ENCODE measurements around the gene LFNG.
A peak's percentile ranks its signal among the peaks of the same experiment; 100 is the strongest.

Gene LFNG

GRCh38 chr7:2517678-2518507 is 1.7 kb upstream of the LFNG start:
- DNase-seq (ENCODE audit: low read depth in 2 of 2): no peak

DNA sequence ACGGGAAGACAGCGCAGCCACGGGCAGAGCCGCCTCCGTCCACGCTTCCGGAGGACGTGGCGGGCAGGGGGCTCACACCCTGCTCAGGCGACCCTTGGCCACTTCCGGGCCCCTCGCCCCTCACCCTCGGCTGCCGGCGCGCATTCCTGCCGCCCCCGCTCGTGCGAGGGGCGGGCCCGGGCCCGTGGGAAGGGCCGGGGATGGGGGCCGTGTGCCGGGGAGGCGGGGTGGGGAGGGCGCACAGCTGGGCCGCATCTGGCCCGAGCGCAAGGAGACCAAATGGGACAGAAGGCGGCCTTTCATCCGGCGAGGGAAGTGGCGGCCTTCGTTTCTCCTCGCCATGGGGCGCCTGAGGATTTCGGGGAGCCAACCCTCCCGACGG is 846 bp upstream of the LFNG start:
- DNase-seq (ENCODE audit: low read depth in 2 of 2): no peak

- no peak for DNase-seq (ENCODE audit: low read depth in 2 of 2)
Observed at GRCh38 chr7:2520131-2520760, 672 bp downstream of the LFNG start.

DNA sequence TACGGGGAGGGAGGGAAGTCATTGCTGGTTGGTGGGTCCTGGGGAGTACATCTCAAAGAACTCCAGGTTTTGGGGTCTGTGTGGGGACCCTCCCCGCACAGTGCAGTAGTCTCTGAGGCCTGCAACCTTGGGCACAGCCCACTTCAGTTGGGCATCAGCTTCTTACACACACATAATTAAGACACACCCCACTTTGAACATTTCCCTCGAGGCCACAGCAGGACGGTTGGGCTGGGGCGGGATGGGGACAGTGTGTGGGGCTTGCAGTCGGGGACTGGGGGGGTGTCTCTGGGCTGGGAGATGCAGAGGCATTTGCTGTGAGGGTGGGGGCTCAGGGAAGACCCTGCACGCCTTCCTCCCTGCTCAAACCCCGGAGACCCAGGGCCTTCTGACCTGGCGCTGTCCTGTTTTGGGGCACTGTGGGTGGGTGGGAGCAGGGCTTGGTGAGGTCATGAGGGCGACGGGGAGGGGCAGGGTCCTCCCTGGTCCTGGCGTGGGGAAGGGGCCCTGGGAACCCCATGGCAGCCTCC is 1.3 kb downstream of the LFNG start:
- no peak for DNase-seq (ENCODE audit: low read depth in 2 of 2)

DNA sequence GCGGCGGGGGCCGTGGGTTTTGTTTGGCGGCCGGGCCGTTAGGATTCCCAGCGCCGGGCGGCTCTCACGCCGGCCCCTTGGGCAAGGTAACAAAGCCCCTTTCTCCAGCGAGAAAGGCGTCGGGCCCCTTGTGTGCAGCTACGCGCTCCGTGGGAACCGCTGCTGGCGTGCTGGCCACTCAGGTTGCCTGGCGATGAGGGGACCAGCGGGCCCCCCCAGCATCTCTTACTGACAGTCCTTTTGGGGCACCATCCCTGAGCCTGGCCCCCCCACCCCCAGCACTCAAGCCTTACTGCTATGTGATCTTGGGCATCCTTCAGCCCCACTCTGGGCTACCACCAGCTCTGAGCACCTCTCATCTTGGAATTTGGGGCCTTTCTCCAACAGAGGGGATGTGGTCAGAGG is 1.8 kb downstream of the LFNG start:
- DNase-seq (ENCODE audit: low read depth in 2 of 2): no peak

DNA sequence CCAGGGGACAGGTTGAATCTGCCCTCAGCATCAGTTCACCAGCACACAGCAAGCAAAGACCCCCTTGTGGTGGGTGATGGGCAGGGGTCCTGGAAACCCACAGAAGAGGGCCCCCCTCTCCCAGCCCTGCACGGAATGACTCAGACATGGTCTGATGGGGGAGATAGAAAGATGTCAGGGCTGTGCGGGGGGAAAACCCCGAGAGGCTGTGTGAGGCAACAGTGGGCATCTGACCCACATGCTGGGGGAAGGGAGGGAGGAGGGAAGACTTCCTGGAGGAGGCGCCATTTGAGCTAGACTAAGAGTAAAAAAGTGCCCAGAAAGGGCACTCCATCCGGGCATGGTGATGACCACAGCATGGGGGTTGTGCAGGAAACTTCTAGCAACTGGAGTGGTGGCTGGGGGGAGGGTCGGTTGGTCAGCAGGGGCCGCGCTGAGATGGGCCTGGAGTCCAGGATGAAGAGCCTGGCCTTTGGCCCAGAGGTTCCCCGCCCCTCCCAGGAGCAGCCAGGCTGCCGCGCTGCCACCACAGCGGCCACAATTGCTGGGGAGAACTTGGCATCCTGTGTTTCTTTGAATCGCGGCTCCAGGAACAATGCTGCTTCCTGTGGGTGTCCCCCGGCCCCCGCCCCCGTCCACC is 2.5 kb downstream of the LFNG start:
- peak in 1 of 2 donors; percentile 64 for DNase-seq (ENCODE audit: low read depth in 2 of 2)

DNA sequence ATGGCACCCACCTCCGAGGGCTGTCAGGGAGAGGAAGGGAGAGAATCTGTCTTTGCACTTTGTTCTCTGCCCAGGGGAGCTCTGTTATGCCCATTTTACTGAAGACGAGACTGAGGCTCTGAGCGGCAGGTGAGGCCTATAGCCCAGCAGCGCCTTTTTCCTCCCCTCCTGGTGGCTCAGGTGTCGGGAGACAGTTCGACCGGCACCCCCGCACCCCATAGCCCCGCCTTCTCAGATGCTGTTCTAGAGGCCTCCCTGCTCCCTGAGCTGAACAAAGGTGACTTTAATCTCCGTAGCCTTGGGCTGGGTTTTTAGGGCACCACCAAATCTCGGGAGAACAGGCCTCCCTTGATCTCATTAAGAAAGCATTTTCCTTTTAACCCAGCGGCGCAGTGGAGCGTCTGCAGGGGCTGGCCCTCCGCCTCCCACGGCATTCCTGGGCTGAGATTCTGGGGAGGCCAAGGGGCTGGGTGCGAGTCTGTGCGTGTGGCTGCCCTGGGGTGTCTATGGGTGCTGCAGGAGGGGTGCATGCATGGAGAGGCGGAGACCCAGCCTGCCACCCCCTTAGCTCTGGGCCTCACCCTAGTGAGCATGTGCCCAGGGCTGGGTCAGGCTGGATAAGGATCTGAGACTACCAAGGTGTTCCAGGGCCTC is 3.3 kb downstream of the LFNG start:
- no peak for DNase-seq (ENCODE audit: low read depth in 2 of 2)

GRCh38 chr7:2523461-2523936 is 3.9 kb downstream of the LFNG start:
- no peak for DNase-seq (ENCODE audit: low read depth in 2 of 2)

GRCh38 chr7:2523941-2524807 is 4.6 kb downstream of the LFNG start:
- no peak for DNase-seq (ENCODE audit: low read depth in 2 of 2)

DNA sequence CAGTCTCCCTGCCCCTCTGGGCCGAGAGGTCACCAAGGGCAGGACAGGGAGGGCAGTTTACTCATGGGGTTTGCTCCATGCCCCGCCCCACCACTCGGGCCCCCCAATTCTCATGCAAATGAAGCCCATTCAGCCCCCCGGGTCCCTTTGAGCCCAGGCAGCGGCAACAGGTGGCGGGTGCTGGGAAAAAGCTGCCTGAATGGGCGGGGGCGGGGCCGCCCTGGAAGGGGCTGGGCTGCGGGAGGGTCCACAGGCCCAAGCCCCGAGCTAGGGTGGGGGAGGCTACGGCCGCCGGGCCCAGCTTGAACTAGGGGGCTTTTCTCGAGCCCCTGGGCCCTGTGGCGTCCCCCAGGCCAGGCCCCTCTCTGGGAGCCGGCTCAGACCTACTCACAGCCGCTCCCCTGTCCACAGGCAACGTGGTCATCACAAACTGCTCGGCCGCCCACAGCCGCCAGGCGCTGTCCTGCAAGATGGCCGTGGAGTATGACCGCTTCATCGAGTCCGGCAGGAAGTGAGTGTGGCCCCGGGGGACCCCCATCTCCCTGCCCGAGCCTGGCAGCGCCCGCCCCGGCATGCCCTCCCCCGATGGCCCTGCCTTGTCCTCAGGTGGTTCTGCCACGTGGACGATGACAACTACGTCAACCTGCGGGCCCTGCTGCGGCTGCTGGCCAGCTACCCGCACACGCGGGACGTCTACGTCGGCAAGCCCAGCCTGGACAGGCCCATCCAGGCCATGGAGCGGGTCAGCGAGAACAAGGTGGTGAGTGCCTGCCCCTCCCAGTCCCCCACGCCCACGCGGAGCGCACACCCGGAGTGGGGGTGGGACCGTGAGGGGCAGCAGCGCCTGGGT is 5.5 kb downstream of the LFNG start:
- DNase-seq (ENCODE audit: low read depth in 2 of 2): no peak

DNA sequence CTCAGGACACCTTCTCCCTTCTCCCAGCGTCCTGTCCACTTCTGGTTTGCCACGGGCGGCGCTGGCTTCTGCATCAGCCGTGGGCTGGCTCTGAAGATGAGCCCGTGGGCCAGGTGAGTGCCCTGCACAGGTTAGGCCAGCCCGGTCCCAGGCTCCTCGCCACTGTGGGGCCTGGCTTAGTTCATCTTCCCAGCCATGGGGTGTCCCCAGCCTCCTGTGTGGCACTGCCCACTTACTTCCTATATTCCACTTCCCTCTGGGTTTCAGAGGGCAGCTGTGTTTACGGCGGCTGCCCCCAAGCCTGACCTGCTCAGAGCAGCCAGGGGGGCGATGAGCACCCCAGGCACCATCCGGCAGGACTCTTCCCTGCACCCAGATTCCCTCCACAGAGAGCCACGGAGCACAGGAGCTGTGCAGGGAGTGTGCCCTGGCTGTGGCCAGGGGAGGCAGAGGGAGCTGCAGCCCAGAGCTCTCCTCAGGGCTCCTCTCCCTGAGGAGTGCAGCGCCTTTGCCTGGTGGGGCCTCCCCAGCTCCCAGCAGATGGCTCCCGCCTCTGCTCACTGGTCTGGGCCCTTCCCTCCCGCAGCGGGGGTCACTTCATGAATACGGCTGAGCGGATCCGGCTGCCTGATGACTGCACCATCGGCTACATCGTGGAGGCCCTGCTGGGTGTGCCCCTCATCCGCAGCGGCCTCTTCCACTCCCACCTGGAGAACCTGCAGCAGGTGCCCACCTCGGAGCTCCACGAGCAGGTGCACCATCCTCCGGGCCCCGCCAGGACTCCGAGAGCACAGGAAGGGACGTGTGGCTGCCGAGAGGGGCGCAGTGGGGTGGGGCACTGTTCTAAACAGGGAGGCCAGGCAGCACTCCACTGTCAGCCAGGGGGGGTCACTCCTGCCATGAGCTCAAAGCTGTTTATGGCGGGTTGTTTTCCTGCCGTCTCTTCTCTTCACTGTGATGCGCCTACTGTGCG is 6.4 kb downstream of the LFNG start:
- no peak for DNase-seq (ENCODE audit: low read depth in 2 of 2)

GRCh38 chr7:2526659-2527504 is 7.3 kb downstream of the LFNG start:
- DNase-seq (ENCODE audit: low read depth in 2 of 2): no peak

DNA sequence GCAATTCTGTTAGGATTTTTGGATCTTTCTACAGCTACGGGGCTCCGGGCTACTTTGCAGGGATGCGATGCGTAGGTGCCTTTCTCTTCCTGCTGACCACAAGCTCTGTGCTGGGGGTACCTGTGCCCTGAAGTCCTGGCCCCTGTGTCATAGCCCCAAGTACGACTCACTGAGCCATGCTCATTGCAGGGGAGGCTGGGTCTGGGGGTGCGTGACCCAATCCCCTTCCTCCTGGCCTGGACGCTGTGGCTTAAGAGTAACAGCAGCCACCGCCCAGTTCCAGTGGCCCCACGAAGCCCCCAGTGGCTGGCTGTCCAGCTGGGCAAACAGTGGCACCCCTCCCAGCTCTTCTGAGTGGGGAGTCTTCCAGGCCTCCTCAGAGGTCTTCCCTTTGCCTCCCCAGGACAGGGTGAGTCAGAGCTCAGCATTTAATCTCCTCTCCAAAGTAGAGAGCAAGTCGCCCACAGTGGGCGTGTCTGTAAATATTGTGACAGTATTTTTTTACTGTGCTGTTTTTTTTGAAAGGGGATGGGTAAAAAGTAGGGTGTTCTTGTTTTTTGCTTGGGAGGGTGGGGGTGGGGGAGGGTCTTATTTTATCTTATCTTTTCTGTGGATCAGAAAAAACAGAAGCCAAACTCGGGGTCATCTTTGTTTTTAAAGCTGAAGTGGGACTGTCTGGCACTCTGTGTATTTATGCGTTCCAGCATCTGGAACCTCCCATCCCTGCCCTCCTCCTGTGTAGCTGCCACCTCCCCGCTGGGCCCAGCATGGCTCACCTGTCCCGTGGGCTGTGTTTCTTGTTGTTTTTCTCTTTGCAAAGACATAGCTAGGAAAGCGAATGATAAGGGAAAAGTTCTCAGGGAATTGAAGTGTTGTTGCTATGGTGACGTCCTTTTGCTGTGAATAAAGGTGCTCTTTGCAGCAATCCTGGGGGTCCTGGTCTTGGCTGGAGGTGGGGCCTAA is 8.2 kb downstream of the LFNG start:
- no peak for DNase-seq (ENCODE audit: low read depth in 2 of 2)

GRCh38 chr7:2528481-2529095 is 9.0 kb downstream of the LFNG start:
- no peak for DNase-seq (ENCODE audit: low read depth in 2 of 2)

- no peak for DNase-seq (ENCODE audit: low read depth in 2 of 2)
Observed at GRCh38 chr7:2529161-2530070, 9.8 kb downstream of the LFNG start.

Measured in activated CD4-positive, alpha-beta T cell treated with anti-CD3 and anti-CD28 coated beads for 24 hours (primary cell).